NB4 (cell line): ENCODE measurements around the gene BLID.

Source experiments
- CTCF ChIP-seq: IDR thresholded peaks from one replicate; pipeline ENCODE4 v1.5.1; 2012; ENCODE audit warnings: low read depth, low read length
- MYC ChIP-seq: IDR thresholded peaks from 2 replicates; pipeline ENCODE4 v1.6.1; 2011; ENCODE audit warnings: low read depth, low read length

- no peak for TF ChIP-seq CTCF
- TF ChIP-seq MYC = no peak
These were observed 47.2 kb downstream of the BLID start for GRCh38 chr11:122068837-122069236.
